NCI-H345 treated with DMSO at 0.1 percent for 48 hours (cell line): ENCODE data around the gene CFAP97.
A peak's percentile ranks its signal among the peaks of the same experiment; 100 is the strongest.
"Not testable (repeated sequence)": the region's sequence is repeated elsewhere in the genome, so short reads cannot be mapped to it uniquely, and the experiment has no call there.

ENCODE experiments used
- DNase-seq: peaks from one replicate; lab custom pipeline; 2025; ENCODE audit not compliant: unreplicated experiment; lab: John Stamatoyannopoulos, UW

CFAP97 gene

DNA sequence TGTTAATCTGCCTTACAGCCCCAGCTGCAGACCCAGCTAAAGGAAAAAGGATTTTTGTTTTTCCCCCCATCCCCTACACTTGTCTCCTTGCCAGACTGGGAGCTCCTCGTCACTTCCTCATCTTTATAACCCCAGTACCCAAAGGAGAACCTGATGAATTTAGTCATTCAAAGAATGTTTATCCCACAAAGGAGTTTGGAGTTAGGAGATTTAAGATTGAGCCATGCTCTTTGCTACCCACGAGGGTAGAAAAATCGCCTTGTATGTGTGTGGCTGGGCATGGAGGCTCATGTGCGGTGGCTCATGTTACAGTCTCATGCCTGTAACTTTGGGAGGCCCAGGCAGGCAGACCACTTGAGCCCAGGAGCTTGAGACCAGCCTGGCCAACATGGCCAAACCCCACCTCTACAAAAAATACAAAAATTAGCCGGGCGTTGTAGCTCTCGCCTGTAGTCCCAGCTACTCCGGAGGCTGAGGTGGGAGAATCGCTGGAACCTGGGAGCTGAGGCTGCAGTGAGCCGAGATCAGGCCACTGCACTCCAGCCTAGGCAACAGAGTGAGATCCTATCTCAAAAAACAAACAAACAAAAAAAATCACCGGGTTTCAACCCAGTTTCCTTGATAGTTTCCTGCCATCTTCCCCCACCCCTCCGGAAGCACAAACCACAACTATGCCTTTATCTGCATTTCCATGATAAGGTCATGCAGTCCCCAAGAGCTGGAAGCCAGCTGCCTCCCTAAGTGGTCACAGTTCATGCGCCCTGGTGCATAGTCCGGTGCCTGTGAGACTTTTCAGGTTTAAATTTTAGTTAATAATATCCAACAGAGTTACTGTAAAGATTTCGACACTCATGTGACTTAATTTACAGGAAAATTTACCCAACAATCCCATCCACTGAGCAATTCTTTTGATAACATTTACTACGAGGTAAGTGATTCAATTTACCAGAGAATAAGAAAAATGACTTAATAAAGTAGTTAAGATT is 1.5 kb downstream of the CFAP97 start:
- DNase-seq, result no peak

DNA sequence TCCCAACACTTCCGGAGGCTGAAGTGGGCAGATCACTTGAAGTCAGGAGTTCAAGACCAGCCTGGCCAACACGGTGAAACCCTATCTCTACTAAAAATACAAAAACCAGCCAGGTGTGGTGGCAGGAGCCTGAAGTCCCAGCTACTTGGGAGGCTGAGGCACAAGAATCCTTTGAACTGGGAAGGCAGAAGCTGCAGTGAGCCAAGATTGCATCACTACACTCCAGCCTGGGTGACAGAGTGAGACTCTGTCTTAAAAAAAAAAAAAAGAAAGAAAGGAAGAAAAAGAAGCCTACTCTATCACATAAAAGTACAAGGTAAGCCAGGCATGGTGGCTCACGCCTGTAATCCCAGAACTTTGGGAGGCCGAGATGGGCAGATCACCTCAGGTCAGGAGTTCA is 5.6 kb downstream of the CFAP97 start:
- not testable (repeated sequence) for DNase-seq

DNA sequence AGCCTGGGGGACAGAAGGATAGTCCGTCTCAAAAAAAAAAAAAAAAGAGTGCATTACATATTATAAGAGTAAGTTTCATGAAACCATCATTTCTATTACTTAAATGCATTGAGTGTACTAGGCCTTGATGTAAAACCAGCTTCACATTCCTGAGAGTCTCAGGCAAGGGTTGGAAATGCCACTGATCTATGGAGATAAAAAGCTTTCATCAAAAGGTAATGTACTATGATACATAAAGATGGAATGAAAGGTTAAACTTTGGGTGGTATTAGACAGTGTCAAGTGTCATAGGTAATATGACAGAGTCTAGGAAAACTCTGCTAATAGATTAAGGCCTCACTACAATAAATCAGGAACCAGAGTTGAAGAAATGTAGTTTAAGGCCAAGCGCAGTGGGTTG is 7.4 kb downstream of the CFAP97 start:
- DNase-seq, result no peak

DNA sequence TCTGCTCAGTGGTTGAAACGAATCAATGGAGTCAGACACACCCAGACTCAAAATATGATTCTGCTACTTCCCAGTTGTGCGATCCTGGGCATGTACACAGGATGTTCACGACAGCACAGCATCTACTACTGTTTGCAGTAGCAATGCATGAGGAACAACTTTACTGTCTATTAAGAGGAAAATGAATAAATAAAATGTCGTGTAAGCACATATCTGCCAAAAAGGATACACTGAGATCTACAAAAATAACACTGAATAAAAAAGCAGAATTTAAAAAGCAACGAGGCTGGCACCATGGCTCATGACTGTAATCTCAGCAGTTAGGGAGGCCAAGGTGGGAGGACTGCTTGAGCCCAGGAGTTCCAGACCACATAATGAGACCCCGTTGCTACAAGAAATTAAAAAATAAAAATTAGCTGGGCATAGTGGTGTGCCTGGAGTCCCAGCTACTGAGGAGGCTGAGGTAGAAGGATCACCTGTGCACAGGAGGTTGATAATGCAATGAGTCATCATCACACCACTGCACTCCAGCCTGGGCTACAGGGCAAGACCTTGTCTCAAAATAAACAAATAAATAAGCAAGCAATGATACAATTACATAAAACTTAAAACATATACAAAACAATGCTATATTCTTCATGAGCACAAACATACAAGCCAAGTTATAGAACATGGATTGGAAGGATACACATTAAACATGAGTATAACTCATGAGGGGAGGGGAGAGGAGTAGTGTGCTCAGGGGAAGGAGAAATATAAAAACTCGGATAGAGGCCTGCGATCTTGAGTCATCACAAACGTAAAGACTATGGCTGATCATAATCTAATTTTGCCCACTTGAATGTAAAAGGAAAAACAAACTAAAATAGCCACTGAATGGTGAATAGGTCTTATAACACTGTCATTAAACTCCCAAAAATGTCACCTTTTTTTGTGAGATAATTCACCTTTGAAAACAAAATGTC is 8.6 kb downstream of the CFAP97 start:
- no peak for DNase-seq

DNA sequence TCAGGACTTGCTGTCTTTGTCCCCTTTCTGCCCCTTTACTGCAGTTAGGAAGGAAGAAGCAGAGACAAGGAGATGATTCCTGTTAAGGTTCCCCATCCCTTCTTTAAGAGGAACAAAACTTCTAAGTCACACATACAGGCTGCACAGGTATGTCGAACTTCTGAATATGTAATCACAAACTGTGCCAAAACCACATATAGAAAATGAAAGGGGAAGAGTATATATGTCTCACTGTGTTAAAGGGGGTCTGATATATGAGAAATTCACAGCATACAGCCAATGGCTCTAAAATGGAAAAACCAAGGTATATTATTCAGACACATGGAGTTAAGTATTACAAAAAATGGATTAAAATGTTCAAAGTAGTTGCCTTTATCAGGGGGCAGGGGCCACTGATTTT is 11.7 kb downstream of the CFAP97 start:
- no peak for DNase-seq

DNA sequence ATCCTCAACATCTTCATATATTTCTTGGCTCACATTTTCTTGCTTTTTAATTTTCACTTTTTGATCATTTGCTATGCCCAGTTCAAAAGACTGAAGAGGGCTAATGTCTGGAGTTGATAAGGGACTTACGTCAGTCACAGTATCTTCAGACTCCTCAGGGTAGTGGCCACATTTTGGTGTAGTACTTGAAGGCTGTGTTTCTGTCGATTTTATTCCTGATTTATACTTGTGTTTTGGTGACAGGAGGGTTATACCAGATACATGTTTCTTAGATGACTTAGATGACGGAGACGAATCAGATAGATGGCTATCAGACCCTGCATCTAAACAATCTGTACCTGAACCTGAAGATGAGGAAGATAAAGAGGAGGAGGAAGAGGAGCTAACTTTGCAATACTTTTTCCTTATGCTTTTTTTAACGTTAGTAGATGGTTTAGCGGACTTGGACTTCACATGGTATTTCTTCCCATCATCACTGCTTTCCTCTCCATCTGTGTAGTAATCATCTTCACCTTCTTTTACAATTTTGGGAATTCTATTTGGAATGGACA is 13.4 kb downstream of the CFAP97 start:
- no peak for DNase-seq

DNA sequence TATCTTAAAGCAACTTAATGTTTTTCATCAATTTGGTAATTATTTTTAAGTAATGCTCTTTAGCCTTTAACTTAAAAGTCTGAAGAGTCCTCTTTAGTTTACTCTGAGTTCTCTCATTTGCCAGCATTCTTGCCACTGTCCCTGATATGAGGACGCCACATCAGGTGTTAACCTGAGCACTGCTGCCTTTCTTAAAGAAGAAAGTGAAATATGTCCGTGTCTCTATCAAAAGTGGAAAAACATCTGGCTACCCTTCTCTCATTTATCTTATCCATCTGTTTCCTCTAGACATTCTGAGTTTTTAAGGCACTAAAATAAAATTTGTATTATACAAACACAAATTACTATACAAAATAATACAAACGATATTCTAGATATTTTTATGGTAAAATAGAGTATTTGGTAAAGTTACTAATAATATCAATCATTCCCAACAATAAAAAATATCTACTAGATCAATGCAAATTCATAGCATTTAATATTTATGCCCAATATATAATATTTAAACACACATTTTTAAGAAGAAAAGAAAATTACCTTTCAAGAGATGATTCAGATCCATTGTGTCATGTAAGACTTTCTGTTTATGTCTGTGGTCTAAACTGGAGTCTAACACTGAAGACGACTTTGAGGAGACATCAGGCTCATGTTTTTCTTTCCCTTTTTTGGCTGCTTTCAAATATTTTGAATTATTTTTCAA is 14.0 kb downstream of the CFAP97 start:
- DNase-seq, result no peak

DNA sequence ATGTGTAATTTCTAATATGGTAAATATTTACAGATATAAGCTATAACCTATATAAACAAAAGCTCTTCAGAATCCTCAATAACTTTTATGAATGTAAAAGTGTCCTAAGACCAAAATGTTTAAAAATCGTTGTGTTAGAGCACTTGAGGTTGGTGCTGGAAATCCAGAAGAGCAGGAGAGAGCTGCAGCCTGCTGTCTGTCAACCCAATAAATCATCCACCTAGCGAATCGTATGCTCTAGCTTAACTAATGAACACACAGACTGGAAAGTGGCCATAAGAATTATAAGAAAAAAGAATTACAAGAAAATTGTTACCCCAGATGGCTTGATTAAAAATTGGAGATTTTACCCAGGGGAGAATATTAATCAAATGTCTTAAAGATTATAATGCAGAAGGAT is 17.0 kb downstream of the CFAP97 start:
- DNase-seq, result no peak

DNA sequence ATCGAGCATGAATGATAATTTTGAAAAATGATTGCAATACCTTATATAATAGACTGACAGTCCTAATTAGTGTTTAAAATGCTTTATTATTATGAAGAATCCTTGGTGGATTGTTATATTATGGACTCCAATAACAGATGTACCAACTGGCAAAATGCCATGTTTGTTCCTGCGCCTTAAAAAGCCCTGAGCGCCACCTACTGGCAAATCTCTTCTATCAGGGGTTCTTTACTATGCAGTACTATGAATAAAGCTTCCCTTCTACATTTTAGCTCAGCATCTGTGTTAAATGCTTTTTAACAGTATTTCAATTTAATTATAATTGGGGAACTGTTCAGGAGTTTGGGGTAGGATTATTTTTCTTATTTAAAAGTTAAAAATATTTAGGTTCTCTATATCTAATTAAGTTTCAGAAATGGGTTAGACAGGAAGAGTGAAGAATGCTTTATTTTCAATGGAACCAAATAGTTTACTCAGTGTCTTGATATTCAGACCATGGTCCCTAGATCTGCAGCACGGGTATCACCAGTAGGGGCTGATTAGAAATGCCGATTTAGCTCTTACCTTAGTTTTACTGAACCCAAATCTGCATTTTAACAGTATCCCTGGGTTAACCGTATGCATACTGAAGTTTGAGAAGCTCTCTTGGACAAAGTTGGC is 20.0 kb downstream of the CFAP97 start:
- peak; percentile 71 for DNase-seq

DNA sequence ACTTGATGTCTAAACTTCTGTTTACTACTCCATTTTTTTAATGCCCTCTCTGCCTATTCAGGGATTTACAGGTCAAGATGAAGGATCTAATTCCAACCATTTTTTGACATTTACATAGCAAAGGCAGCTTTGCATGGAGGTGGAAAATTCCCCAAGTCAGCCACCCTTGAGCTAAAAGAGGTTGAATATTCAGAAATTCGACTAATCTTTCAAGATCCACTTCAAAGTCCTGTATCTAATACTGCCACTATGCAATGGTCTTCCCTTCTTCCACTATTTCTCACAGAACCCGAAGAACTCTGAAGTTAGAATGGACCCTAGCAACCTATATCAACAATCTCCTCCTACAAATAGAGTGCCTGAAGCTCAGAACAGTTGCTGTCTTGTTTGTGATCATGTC is 21.6 kb downstream of the CFAP97 start:
- no peak for DNase-seq

DNA sequence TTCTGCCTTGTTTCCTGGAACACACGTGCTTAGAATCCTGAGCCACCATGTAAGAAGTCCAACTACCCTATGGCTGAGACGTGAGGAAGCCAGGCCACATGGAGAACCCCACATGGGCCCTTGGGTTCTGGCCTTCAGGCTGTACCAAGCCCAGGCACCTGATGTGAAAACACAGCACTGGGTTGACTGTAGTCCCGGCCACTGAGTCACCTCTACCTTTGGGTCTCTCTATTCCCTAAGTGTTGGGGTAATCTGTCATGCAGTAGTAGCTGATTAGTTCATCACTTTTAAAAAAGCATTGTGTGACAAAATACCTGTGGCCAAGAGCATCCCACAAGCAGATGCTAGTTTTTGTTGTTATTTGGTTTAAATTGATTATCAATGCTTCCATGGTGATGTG is 24.3 kb downstream of the CFAP97 start:
- no peak for DNase-seq

DNA sequence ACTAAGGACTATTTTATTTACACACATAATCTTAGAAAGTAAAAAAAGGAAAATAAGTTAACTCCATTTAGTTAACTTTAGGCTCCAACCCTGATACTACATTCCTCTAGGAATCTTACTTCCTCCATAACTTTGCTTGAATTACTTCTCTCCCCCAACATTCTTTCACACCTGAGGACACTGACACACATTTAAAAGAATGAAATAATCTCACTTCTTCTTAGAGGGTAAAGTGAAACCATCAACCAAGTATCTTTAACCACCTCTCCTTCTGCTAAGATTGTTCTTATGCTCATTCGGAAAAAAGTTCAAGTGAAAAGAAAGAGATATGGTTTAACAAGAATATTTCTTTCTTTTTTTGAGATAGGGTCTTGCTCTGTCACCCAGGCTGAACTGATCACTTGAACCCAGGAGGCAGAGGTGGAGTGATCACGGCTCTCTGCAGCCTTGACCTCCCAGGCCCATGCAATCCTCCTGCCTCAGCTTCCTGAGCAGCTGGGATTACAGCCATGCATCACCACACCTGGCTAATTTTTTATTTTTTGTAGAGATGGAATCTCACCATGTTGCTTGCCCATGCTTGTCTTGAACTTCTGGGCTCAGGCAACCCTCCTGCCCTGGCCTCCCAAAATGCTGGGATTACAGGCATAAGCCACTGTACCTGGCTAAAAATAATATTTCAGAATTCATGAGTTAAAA is 32.3 kb downstream of the CFAP97 start:
- DNase-seq, result no peak

DNA sequence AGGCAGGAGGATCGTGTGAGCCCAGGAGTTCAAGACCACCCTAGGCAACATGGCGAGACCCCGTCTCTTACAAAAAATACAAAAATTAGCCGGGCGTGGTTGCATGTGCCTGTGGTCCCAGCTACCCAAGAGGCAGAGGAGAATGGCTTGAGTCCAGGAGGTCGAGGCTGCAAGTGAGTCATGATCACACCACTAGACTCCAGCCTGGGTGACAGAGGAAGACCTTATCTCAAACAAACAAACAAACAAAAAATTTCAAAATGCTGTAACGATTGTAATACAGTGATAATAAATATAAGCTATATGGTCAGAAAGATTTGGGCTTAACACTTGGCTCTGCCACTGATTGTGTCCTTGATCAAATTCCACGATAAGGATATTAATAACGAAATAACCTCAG is 36.6 kb downstream of the CFAP97 start:
- no peak for DNase-seq

DNA sequence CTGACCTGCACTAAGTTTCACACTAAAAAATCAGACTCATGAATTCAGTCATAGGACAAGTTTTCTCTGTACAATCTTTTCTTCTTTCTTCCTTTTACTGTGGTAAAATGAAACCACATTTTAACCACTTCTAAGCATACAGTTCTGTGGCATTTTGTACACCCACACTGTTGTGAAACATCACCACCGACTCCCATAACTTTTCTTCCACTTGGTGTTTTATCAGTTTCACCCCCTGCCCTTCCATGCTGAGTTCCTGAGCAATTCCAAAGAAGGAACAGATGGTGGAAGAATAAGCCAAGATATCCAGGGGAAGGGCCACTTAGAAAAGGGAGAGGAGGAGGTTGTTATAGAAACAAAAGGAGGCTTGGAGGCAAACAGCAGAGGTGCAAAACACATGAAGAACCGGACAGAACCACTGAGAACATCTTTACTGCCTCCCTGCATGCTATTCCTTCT is 38.2 kb downstream of the CFAP97 start:
- DNase-seq, result no peak

DNA sequence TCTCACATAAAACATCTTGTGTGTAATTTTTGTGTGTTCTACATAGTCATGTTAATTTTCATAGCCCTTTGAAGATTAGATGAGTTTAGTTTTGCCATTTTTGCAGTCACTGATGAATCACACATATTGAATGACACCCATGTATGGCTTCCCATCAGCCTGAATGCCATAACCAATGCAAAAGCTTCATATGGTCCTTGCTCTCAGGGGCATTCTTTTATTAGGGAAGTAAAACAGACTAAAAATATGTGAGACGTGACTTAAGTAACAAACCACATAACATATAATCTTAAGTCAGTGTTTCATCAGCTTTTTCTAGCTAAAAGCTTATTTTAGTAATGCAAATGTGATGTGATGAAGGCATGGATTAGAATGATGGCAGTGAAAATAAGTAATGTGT is 52.5 kb downstream of the CFAP97 start:
- no peak for DNase-seq

DNA sequence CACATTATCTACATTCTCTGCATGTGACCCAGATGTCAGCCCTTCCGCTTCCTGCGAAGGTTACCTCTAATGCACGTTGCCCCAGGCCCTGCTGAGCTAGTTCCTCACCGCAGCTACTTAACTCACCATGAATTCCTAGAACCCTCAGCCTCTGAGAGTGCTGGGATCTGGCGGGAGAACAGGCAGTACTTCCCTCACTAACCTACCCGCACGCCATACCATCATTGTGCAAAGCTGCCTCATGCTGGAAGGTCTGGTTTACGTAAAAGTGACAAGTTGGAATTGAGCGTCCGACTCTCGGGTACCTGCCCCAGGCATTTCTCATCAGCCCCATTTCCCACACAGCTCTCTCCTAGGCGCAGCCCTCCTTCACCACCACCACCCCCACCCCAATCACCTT is 54.4 kb downstream of the CFAP97 start:
- DNase-seq, result no peak

DNA sequence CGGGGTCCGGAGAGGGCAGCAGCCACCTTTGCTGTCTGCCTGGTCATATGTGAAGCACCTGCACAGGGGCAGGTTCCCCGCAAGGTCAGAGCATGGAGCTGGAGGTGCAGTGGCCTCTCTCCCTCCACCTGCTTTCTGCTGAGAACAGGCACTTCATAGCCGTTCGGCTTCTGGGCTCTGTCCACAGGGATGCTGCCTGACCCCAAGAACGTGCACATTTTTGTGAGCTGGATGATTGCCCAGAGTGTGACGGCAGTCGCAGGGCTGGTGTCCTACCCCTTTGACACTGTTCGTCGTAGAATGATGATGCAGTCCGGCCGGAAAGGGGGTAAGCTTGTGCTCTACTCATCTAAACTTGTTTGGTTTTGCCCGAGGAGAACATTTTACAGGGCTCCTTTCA is 58.2 kb downstream of the CFAP97 start:
- no peak for DNase-seq

DNA sequence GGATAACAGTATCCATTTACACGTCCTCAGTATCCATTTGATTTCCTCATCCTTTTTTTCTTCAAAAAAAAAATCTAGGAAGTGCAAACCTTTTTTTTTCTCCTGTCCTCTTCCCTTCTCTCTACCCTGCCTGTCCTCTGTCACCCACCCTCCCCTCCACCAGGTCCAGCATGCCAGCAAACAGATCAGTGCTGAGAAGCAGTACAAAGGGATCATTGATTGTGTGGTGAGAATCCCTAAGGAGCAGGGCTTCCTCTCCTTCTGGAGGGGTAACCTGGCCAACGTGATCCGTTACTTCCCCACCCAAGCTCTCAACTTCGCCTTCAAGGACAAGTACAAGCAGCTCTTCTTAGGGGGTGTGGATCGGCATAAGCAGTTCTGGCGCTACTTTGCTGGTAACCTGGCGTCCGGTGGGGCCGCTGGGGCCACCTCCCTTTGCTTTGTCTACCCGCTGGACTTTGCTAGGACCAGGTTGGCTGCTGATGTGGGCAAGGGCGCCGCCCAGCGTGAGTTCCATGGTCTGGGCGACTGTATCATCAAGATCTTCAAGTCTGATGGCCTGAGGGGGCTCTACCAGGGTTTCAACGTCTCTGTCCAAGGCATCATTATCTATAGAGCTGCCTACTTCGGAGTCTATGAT is 59.1 kb downstream of the CFAP97 start:
- no peak for DNase-seq

DNA sequence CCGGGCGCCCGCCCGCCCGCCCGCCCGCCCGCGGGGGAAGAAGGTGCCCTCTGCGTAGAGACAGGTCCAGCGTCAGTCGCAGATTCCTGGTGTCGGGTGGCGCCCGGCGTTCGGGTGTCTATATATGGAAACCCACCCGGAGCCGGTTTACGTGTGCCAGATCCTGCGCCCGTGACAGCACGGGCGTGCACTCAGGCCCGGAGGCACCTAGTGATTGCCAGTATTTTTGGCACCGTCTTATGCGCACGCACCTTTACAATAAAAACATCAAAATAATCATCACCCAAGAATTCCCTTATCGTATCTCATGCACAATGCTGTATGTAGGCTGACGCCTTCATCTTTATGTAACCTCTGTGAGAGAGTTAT is 60.2 kb downstream of the CFAP97 start:
- DNase-seq, result no peak
